Hepatocyte (in vitro differentiated cells): Measurements from ENCODE around the gene HERC2.

ENCODE experiments used
- CTCF ChIP-seq: fragments of 200-600 bp; sonication (generic); IDR thresholded peaks from 2 replicates; pipeline ENCODE4 v1.5.1; 2016; ENCODE audit warnings: antibody characterized with exemption, mild to moderate bottlenecking; ENCODE audit not compliant: poor library complexity
- EZH2 ChIP-seq: fragments of 200-600 bp; sonication (generic); IDR thresholded peaks from 2 replicates; pipeline ENCODE4 v1.6.1; 2016; ENCODE audit warnings: antibody characterized with exemption, mild to moderate bottlenecking, borderline replicate concordance
- EZH2phosphoT487 ChIP-seq: fragments of 200-600 bp; sonication (generic); IDR thresholded peaks from one replicate; pipeline ENCODE4 v1.6.1; 2018; ENCODE audit warnings: antibody characterized with exemption, mild to moderate bottlenecking, low read depth, moderate library complexity; ENCODE audit not compliant: unreplicated experiment, severe bottlenecking

GRCh38 chr15:28082891-28083684, 238.9 kb downstream of the HERC2 start:
- TF ChIP-seq CTCF (no peak), EZH2 (no peak), EZH2phosphoT487 (no peak)
